Renal cortex interstitium (tissue), 11 donors: ENCODE measurements around the gene COX19. TPM values are rescaled to one million over a fixed set of nuclear protein-coding genes. Genes with fewer than 3 reads are reported as not detected.
"Not testable (repeated sequence)": the region's sequence is repeated elsewhere in the genome, so short reads cannot be mapped to it uniquely, and the experiment has no call there.

ENCODE experiments used
- DNase-seq, 11 donors: peaks; one replicate each; pipeline ENCODE4 v3.0.0-alpha.2; 2013; ENCODE audit warnings: low read depth in 9 of 11, low spot score in 4 of 11; ENCODE audit errors: extremely low read depth in 1 of 11
- polyA plus RNA-seq, 3 donors: library from polyadenylated mRNA; unstranded; fragments of 120-200 nt; gene quantifications; one replicate each; pipeline ENCODE4 v1.2.1, GENCODE V29; 2013; ENCODE audit not compliant: insufficient read length in 3 of 3

COX19 gene
- polyA plus RNA-seq, 3 donors: 10.8 to 17.9 (median 12.4) TPM

DNA sequence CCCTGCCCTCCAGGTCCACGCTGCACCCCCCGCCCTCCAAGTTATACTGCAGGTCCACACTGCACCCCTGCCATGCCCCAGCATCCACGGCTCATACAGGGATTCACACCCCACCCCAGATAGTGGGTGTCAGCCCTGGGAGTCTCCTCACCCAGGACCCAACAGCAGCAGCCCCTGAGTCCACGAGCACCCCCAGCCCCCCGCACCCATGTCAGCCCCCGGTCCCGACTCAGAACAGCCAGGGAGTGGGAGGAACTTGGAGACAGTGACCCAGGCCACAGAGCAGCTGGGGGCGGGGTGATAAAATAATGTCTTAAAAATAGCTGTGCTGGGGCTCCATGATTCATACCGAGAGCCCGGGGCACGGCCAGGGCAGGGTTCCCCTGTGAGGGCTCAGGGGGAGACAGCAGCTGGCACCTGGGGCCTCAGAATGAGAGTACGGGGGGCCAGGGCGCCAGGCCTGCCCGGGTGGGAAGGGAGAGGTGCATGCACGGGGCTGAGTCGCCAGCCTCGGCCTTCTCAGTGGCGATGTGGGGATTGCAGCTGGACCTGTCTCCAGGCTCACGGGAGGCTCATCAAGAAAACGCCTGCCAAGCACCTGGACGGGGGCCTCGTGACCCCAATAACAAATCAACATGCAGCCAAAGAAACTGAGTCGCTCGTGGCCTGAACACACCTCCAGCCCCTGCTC lies 50.7 kb downstream of the COX19 start:
- no peak for DNase-seq

DNA sequence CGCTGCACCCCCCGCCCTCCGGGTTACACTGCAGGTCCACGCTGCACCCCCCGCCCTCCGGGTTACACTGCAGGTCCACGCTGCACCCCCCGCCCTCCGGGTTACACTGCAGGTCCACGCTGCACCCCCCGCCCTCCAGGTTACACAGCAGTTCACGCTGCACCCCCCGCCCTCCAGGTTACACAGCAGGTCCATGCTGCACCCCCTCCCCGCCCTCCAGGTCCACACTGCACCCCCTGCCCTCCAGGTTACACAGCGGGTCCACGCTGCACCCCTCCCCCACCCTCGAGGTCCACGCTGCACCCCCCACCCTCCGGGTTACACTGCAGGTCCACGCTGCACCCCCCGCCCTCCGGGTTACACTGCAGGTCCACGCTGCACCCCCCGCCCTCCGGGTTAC lies 51.3 kb downstream of the COX19 start:
- DNase-seq: not testable (repeated sequence)

DNA sequence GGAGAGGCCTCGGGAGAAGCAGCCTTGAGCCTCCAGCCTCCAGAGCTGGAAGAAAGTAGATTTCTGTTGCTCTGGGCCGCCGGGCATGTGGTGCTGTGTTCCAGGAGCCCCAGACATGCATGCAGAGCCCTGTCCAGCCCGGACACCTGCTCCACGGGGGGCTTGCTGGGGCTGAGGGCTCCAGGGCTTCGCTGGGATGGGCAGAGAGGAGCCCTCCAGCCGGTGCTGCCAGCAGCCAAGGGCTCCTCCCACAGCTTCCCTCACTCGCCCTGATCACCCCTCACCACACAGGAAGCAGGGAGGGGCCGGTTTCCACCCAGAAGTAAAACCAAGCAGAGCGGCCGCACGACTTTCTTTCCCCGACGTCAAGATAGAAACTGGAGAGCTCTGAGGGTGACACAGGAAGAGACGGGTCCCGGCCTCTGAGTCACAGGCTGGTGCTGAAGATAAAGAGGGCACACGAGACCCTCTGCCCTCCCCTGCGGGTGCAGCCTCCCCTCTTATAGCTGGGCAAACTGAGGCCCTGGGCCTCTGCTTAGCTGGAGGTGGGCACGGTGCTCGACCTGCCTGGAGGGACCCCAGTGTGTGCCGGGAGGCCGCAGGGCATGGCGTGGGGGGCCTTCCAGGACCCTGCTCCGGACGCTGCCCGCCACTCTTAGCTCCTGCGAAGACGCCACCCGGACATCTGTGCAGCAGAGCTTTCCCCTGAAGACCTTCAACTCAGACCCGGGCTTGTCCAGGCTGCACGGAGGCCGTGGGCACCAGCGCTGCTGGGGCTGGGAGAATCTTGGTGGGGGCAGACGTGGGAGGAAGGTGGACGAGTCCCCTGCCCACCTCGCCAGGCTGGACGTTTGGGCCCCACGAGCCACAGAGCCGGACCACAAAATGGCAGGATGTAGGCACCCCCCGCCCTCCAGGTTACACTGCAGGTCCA lies 52.0 kb downstream of the COX19 start:
- peak in 5 of 11 donors; percentile 42 to 59 (median 50) for DNase-seq

DNA sequence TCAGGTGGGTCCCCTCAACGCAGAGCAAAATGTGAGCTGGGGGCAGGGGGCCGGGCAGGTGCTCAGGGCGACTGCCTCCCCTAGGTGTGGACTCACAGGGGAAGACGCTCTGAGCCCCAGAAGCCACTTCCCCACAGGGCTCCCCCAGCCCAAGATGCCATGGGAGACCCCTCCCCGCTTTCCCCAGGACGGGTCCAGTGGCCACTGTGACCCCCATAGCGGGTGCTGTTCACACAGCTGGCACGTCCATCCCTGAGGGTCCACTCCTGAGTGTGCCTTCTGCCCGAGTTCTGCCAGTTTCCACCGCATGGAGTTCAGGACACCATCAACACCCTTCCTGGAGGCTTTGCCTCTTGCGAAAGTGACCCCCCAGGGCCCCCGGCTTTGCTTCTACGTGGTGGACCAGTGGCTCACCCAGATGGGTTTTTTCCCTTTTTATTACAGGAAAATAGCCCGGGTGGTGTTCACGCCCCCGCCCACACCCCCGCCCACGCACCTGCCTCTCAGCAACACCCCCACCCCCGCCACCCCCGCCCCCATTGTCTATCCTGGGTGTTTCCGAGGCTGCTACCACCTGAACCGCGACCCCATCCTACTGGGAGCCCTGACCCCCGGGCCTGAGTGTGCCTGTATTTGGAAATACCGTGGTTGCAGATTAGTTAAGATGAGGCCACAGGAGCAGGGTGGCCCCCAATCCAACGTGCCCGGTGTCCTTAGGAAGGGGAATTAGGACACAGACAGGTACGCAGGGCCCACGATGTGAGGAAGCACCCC lies 52.8 kb downstream of the COX19 start:
- DNase-seq: no peak

DNA sequence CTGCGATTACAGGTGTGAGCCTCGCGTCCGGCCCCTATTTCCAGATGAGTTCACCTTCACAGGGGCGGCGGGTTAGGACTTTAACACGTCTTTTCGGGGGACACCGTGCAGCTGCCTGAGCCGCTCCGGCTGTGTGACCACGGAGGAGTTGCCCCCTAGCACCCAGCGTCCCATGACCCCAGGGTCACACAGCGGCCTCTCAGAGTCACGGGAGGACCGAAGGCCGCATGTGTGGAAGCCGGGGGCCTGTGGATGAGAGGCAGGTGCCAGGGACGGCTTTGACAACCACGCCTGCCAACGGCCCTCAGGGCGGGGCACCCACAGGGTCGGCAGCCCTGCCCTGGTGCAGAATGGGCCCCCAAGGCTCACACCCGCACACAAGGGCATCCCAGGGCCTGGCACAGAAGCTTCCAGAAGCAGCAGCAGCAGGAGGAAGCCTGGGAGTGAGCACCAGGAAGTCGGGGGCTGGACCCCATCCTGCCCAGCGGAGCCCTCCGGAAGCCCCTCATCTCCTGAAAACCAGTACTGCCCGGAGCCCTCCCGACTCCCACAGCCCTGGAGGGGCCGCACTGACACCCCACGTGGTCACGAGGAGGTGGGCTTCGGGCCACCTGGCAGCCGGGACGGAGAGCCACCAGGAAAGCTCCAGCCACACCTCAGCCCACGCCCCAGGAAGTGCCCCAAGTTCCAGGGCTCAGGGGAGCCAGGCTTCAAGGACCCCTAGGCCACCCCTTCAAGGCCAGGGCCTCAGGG lies 53.6 kb downstream of the COX19 start:
- no peak for DNase-seq

DNA sequence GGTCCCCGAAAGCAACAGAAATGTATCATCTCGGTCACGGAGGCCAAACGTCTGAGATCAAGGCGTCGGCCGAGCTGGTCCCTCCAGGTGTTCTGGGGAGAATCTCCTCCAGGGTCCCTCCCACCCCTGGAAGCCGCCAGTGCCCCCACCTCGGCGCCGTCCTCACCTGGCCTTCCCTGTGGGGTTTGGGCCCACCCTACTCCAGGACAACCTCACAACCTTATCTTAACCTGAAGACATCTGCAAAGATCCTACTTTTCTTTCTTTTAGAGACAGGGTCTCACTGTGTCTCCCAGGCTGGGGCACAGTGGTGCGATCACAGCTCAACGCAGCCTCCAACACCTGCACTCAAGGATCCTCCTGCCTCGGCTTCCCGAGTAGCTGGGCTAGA lies 54.3 kb downstream of the COX19 start:
- no peak for DNase-seq

DNA sequence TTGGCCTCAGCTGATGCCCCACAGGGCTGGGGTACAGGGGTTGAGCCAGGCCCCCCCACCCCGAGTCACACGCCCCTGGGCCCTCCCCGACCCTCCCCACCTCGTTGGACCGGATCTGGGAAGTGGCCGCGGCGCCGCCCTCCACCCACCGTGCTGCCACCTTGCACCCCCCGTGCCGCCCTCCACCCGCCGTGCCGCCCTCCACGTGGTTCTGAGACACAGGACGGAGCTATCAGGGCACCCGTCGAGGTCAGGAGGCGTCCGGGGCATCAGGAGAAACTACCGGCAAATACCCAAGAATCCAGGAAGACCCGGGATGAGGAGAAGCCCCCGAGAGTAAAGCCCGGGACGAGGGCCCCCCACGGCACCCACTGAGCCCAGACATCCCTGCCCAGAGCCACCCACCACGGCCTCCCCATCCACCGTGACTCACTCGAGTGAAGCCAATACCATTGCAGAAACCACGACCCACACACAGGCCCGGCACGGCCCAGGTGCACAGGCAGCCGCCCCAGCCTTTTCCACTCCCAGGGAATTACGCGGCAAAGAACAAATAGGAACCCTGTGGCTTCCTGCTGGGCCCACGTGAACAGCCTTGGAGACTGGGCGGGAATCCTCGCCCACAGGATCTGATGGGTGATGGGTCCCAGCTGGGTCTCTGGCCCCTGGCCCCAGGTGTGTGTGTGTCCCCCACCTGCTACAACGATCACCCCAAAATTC lies 54.8 kb downstream of the COX19 start:
- DNase-seq: no peak

DNA sequence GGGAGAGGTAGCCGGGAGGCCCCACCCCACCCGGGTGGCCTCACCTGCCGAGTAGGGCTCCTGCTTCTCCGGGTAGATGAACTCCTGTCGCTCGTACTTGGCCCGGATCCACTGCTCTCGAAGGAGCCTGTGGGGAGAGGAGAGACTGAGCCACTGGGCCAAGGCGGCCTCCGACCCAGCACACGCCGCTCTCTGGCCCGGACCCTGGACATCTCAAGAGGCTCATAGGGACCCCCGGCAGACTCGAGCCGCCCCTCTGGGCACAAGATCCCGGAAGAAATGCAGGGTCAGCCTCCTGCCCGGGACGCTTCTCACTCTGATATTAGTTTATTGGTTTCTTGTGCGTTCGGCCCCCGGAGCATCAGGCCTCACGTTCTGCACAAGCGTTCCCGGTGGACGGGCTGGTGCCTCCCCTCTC lies 55.4 kb downstream of the COX19 start:
- no peak for DNase-seq

DNA sequence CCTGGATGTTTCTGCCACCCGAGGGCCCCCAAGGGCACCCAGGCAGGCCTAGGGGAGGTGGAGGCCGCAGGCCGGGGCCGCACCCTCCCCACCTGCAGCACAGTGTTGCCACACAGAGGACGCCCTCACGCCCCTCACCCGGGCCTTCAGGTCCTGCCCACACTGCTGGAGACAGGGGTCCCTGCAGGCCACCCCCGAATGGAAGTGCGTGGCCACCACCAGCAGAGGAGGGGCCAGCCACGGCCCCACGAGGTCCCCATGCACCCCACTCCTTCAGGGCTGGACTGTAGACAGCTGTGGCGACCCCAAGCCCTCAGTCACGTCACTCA lies 56.3 kb downstream of the COX19 start:
- DNase-seq: no peak

DNA sequence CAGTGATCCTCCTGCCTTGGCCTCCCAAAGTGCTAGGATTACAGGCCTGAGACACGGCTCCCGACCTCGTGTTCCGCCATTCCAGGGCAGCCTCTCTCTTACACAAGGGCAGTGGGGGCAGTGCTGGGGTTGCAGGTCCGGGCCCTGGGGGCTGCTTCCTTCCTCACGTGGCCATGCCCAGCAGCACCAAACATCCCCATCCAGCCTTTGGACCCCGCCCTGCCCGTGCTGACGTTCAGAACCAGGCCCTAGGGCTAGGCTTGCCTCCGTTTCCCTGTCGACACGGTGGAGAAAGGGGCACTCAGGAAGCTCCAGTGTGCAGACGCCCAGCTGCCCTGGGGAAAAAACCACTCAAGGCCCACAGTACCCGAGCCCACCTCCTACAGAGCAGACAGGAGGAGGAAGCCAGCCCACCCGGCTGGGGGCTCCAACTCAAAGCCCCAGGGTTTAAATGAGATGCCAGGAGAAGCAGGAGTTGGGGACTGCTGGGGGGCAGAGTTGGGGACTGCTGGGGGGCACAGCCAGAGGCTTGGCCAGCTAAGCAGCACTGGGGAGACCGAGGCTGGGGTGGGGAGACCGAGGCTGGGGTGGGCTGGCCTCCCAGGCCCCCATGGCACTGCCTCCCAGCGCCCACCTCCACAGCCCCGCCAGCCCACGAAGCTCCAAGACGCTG lies 56.8 kb downstream of the COX19 start:
- no peak for DNase-seq

DNA sequence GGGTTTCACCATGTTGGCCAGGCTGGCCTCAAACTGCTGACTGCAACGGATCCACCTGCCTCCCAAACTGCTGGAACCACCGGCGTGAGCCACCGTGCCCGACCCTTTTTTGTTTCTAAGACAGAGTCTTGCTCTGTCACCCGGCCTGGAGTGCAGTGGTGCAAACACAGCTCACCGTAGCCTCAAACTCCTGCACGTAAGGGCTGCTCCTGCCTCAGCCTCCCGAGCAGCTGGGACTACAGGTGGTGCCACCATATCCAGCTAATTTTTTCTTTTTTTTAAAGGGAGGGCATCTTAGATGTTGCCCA lies 57.3 kb downstream of the COX19 start:
- no peak for DNase-seq

DNA sequence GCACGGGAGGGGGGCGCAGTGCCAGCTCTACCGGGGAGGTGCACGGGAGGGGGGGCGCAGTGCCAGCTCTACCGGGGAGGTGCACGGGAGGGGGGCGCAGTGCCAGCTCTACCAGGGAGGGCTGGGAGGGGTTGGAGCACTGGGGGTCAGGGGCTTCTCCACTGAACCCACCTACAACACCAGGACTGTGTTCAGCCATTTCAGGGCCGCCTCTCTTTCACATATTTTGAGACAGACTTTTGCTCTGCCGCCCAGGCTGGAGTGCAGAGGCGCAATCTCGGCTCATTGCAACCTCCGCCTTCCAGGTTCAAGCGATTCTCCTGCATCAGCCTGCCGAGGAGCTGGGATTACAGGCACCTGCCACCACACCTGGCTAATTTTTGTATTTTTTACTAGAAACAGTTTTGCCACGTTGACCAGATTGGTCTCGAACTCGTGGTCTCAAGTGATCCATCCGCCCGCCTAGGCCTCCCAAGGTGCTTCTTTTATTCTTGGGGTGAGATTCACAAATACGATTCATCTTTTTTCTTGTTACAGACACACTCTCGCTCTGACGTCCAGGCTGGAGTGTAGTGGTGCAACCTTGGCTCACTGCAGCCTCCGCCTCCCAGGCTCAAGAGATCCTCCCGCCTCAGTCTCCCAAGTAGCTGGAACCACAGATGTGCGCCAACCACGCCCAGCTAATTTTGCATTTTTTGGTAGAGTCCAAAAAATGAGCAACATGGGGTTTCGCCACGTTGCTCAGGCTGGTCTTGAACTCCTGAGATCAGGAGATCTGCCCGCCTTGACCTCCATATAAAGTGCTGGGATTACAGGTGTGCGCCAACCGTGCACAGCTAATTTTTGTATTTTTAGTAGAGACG lies 57.9 kb downstream of the COX19 start:
- DNase-seq: no peak

DNA sequence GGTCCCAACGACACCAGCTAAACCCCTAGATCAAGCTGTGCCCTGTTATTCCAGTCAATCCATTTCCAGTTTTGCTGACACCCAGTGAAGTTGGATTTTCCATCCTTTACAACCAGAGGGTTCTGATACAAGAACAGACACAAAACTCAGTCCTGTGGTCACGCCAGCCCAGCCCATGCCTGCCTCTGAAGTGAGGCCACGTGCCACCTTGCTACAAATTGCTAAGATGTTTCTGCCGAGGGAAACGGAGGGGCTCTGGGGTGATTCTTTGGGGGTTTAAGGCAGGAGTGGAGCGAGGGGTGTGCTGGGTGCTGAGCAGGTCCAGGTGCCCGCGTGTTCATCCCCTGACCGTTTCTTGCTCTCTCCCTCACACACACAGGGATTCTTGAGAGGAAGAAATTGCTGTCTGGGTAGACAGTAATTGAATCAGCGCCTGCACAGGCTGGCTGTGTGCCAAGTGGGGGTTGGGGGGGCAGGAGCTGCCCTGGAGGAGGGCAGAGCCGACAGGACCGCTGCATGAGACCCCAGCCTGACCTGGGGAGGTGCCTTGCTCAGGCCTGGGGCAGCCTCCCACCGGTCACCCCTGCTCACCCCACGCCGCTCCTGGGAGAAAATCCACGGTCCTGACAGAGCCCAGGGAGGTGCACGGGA lies 58.9 kb downstream of the COX19 start:
- no peak for DNase-seq
